AG10803 (cell line): Measurements from ENCODE around the gene RELN.
"Not testable (repeated sequence)": the region's sequence is repeated elsewhere in the genome, so short reads cannot be mapped to it uniquely, and the experiment has no call there.

Experiments
- DNase-seq: peaks from one replicate; pipeline ENCODE4 v3.0.0; 2010; ENCODE audit warnings: low read depth
- H3K4me3 ChIP-seq: 2 replicates; pipeline ENCODE4 v1.5.1; 2011; ENCODE audit warnings: mild to moderate bottlenecking, low read length, control low read depth
- CTCF ChIP-seq: conservative IDR thresholded peaks from 2 replicates; pipeline ENCODE4 v1.5.1; 2011; ENCODE audit warnings: mild to moderate bottlenecking, low read length, control low read depth, inconsistent platforms

The RELN gene

DNA sequence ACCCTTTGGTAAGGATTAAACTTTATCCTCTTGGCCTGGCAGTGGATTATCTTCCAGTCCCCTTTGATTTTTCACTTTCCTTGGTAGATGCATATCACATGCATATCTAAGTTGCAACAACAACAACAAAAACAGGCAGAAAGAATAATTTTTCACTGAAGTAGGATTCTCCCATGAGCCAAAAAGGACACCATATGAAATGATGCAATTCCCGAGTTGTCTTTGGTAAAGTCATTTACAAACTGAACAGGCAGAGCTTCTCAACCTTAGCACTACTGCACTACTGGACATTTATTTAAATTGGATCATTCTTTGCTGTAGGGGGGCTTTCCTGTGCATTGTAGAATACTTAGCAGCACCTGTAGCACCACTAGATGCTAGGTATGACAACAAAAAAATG lies 195.0 kb downstream of the RELN start:
- H3K4me3 ChIP-seq: no peak overlapping the region
- TF ChIP-seq CTCF: no peak
- no peak for DNase-seq

GRCh38 chr7:103793614-103794013 lies 195.8 kb downstream of the RELN start:
- no peak for DNase-seq
- TF ChIP-seq CTCF: no peak
- H3K4me3 ChIP-seq: no peak overlapping the region

- no peak for TF ChIP-seq CTCF
- no peak overlapping the region for H3K4me3 ChIP-seq
- no peak for DNase-seq
Measured at GRCh38 chr7:103791894-103792293, 197.6 kb downstream of the RELN start.

DNA sequence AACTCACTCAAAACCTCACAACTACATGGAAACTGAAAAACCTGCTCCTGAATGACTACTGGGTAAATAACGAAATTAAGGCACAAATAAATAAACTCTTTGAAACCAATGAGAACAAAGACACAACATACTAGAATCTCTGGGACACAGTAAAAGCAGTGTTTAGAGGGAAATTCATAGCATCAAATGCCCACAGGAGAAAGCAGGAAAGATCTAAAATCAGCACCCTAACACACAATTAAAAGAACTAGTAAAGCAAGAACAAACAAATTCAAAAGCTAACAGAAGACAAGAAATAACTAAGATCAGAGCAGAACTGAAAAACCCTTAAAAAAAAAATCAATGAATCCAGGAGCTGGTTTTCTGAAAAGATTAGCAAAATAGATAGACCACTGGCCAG lies 202.4 kb downstream of the RELN start:
- not testable (repeated sequence) for H3K4me3 ChIP-seq, DNase-seq

- no peak for TF ChIP-seq CTCF
- no peak overlapping the region for H3K4me3 ChIP-seq
- DNase-seq: no peak
Measured at GRCh38 chr7:103784646-103785286, 204.7 kb downstream of the RELN start.

DNA sequence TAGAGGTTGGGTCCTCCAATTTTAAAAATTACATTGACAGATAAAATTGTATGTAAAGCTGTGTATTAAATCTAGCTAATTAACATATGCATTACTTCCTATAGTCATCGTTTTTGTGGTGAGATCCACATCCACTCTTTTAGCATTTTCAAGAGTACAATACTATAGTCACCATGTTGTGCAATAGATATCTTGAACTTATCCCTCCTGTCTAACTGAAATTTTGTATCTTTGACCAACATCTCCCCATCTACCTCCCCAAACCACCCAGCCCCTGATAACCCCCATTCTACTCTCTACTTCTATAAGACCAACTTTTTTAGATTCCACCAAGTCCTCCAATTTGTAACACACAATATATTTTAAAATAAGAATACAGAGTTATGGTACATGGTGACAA lies 208.0 kb downstream of the RELN start:
- no peak for DNase-seq
- no peak for TF ChIP-seq CTCF
- no peak overlapping the region for H3K4me3 ChIP-seq

DNA sequence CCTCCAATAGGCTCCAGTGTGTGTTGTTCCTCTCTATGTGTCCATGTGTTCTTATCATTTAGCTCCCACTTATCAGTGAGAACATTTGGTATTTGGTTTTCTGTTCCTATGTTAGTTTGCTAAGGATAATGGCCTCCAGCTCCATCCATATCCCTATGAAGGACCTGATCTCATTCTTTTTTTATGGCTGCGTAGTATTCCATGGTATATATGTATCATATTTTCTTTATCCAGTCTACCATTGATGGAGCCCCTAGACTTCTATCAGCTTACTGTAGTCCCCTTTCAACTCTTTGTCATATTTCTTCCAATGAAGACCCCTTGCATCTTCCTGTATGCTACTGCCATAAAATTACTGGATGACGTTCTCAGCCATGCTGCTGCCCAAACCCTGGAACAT lies 208.9 kb downstream of the RELN start:
- H3K4me3 ChIP-seq, DNase-seq: not testable (repeated sequence)

- H3K4me3 ChIP-seq: no peak overlapping the region
- no peak for DNase-seq
- TF ChIP-seq CTCF: no peak
Measured at GRCh38 chr7:103777440-103777839, 212.0 kb downstream of the RELN start.
